ENCODE results near the gene MTFR1L. TPM values are rescaled to one million over a fixed set of nuclear protein-coding genes. Genes with fewer than 3 reads are reported as not detected.

Gene MTFR1L
- polyA plus RNA-seq, 1 donor from 2014 or later: 115 TPM

DNA sequence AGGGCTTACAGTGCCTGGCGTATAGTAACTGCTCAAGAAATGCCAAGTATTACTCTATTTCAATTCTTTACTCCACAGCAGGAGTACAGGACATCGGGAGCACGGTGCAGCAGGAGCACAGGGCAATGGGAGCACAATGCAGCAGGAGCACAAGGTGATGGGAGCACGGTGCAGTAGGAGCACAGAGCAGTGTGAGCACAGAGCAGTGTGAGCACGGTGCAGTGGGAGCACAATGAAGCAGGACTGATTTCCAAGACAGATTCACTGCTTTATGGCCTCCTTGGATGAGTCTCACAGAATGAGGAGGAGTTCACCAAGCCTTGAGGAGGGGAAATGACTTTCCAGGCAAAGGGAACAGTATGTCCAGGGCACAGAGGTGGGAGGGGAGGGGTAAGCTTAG is 60.8 kb downstream of the MTFR1L start:
- H4K20me1 ChIP-seq (ENCODE audit: insufficient read depth): peaks cover 3% of the 10 kb centered on the region
- H2AFZ ChIP-seq (ENCODE audit: low read depth, low read length): no peak overlapping the region
- H3K9ac ChIP-seq (ENCODE audit: low read length): no peak overlapping the region
- H3F3A ChIP-seq (ENCODE audit: insufficient read depth, low read length, poor library complexity, severe bottlenecking): no peaks in the 10 kb centered on the region
- no peak overlapping the region for H3K4me3 ChIP-seq (ENCODE audit: low read length)
- H3K79me2 ChIP-seq (replicated peaks; ENCODE audit: insufficient read depth, low read length): no peaks in the 10 kb centered on the region
- H3K4me2 ChIP-seq (ENCODE audit: low read length): no peak overlapping the region
- no peak for TF ChIP-seq TAF1 (IDR thresholded peaks at IDR 0.05; ENCODE audit: low read depth)
- peaks cover 9% of the 10 kb centered on the region for H3K36me3 ChIP-seq (ENCODE audit: insufficient read depth, low read length)
- H3K27me3 ChIP-seq (ENCODE audit: insufficient read depth, low read depth, low read length): peaks cover 13% of the 10 kb centered on the region
- H3K27ac ChIP-seq (ENCODE audit: low read length): no peak overlapping the region
- no peaks in the 10 kb centered on the region for H3K9me2 ChIP-seq (ENCODE audit: insufficient read depth, low read length)
- no peaks in the 10 kb centered on the region for H3K9me3 ChIP-seq (ENCODE audit: low read length)

DNA sequence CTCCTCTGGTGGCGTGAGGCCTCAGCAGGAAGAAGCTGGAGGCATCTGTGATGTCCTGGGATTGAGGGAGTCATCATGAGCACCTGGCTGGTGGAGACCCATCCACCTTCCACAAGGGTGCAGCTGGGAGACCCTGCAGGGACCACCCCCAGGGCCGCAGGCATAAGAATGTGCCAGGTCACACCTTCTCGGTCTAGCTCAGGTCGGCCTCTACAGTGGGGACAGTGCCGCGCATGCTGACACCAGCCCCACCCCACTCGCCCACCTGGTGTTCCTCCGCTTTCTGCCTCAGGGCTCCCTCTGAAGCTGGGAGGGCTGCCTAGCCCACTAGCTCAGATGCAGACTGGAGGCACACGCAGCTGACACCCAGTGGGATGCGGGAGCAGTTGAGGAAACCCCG is 61.5 kb downstream of the MTFR1L start:
- Histone ChIP-seq H3K79me2 (replicated peaks; ENCODE audit: insufficient read depth, low read length) (no peaks in the 10 kb centered on the region), H3K4me3 (ENCODE audit: low read length) (no peak overlapping the region), H3K9me3 (ENCODE audit: low read length) (no peaks in the 10 kb centered on the region), H3K27me3 (ENCODE audit: insufficient read depth, low read depth, low read length) (peaks cover 6% of the 10 kb centered on the region), H4K20me1 (ENCODE audit: insufficient read depth) (peaks cover 3% of the 10 kb centered on the region), H3K9ac (ENCODE audit: low read length) (no peak overlapping the region), H3K9me2 (ENCODE audit: insufficient read depth, low read length) (no peaks in the 10 kb centered on the region), H3K27ac (ENCODE audit: low read length) (no peak overlapping the region), H3F3A (ENCODE audit: insufficient read depth, low read length, poor library complexity, severe bottlenecking) (no peaks in the 10 kb centered on the region), H2AFZ (ENCODE audit: low read depth, low read length) (no peak overlapping the region), H3K36me3 (ENCODE audit: insufficient read depth, low read length) (peaks cover 9% of the 10 kb centered on the region), H3K4me2 (ENCODE audit: low read length) (no peak overlapping the region)
- TF ChIP-seq, protein P1, sequence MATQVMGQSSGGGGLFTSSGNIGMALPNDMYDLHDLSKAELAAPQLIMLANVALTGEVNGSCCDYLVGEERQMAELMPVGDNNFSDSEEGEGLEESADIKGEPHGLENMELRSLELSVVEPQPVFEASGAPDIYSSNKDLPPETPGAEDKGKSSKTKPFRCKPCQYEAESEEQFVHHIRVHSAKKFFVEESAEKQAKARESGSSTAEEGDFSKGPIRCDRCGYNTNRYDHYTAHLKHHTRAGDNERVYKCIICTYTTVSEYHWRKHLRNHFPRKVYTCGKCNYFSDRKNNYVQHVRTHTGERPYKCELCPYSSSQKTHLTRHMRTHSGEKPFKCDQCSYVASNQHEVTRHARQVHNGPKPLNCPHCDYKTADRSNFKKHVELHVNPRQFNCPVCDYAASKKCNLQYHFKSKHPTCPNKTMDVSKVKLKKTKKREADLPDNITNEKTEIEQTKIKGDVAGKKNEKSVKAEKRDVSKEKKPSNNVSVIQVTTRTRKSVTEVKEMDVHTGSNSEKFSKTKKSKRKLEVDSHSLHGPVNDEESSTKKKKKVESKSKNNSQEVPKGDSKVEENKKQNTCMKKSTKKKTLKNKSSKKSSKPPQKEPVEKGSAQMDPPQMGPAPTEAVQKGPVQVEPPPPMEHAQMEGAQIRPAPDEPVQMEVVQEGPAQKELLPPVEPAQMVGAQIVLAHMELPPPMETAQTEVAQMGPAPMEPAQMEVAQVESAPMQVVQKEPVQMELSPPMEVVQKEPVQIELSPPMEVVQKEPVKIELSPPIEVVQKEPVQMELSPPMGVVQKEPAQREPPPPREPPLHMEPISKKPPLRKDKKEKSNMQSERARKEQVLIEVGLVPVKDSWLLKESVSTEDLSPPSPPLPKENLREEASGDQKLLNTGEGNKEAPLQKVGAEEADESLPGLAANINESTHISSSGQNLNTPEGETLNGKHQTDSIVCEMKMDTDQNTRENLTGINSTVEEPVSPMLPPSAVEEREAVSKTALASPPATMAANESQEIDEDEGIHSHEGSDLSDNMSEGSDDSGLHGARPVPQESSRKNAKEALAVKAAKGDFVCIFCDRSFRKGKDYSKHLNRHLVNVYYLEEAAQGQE (IDR thresholded peaks at IDR 0.05; ENCODE audit: borderline replicate concordance): no peak
- TF ChIP-seq RAD21 (conservative IDR thresholded peaks at IDR 0.05) (no peak), POLR2AphosphoS5 (IDR thresholded peaks at IDR 0.05) (no peak), TAF1 (IDR thresholded peaks at IDR 0.05; ENCODE audit: low read depth) (no peak), EZH2 (IDR thresholded peaks at IDR 0.05; ENCODE audit: borderline replicate concordance, insufficient read depth, low read length, poor library complexity, severe bottlenecking) (no peak), EP300 (conservative IDR thresholded peaks at IDR 0.05; ENCODE audit: poor library complexity, severe bottlenecking) (no peak), MXI1 (conservative IDR thresholded peaks at IDR 0.05; ENCODE audit: poor library complexity, severe bottlenecking) (no peak), SMC3 (conservative IDR thresholded peaks at IDR 0.05; ENCODE audit: poor library complexity) (no peak)
- TF ChIP-seq, protein P2, sequence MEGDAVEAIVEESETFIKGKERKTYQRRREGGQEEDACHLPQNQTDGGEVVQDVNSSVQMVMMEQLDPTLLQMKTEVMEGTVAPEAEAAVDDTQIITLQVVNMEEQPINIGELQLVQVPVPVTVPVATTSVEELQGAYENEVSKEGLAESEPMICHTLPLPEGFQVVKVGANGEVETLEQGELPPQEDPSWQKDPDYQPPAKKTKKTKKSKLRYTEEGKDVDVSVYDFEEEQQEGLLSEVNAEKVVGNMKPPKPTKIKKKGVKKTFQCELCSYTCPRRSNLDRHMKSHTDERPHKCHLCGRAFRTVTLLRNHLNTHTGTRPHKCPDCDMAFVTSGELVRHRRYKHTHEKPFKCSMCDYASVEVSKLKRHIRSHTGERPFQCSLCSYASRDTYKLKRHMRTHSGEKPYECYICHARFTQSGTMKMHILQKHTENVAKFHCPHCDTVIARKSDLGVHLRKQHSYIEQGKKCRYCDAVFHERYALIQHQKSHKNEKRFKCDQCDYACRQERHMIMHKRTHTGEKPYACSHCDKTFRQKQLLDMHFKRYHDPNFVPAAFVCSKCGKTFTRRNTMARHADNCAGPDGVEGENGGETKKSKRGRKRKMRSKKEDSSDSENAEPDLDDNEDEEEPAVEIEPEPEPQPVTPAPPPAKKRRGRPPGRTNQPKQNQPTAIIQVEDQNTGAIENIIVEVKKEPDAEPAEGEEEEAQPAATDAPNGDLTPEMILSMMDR (IDR thresholded peaks at IDR 0.05; ENCODE audit: poor library complexity, severe bottlenecking): no peak

Small RNA genes within 50 kb of the gene (small RNA-seq; reads per million reads assigned to genes)
- gene RF00019: 0 to 1.2 (median 0) reads per million in 3 experiments

Other genes with a start within 250 kb of the MTFR1L start
- gene MAN1C1, start 203.2 kb upstream of the MTFR1L start, polyA plus RNA-seq: 0.66 and 1.3 TPM in 2 replicates
- 6.5 and 14.3 TPM in 2 replicates for gene SELENON, start 19.8 kb upstream of the MTFR1L start, polyA plus RNA-seq
- gene AUNIP, start 39.5 kb downstream of the MTFR1L start, polyA plus RNA-seq: 0.48 TPM in 1 of 2 replicates, not detected in the other
- 2.9 and 4.1 TPM in 2 replicates for gene PAQR7, start 55.8 kb downstream of the MTFR1L start, polyA plus RNA-seq
- gene STMN1, start 86.5 kb downstream of the MTFR1L start, polyA plus RNA-seq: 1,834 and 1,950 TPM in 2 replicates
- gene PAFAH2, start 178.1 kb downstream of the MTFR1L start, polyA plus RNA-seq: 7.9 and 10.4 TPM in 2 replicates
- 2.0 and 2.7 TPM in 2 replicates for gene EXTL1, start 201.8 kb downstream of the MTFR1L start, polyA plus RNA-seq
- gene SLC30A2, start 226.2 kb downstream of the MTFR1L start, polyA plus RNA-seq: 0.28 and 0.46 TPM in 2 replicates
- not detected in 2 replicates for gene TRIM63, start 247.7 kb downstream of the MTFR1L start, polyA plus RNA-seq

All from neural cell (in vitro differentiated cells).